H1 (cell line): ENCODE measurements around the gene ACP3. TPM values are rescaled to one million over a fixed set of nuclear protein-coding genes. Genes with fewer than 3 reads are reported as not detected.
A peak's percentile ranks its signal among the peaks of the same experiment; 100 is the strongest.

Experiments
- BCL11A ChIP-seq, 2 experiments: IDR thresholded peaks; one replicate each; pipeline ENCODE4 v1.6.1; 2011; ENCODE audit warnings: low read depth in 2 of 2, low read length in 2 of 2, mild to moderate bottlenecking in 2 of 2
- E2F6 ChIP-seq: IDR thresholded peaks from 2 replicates; pipeline ENCODE4 v1.6.1; 2012; ENCODE audit warnings: inconsistent platforms
- EZH2 ChIP-seq: fragments of 200-600 bp; sonication (generic); IDR thresholded peaks from 2 replicates; pipeline ENCODE4 v1.7.1; 2012; ENCODE audit warnings: low read depth, mild to moderate bottlenecking, moderate library complexity, low read length, inconsistent platforms; ENCODE audit not compliant: severe bottlenecking
- KDM5A ChIP-seq: fragments of 200-600 bp; IDR thresholded peaks from 2 replicates; pipeline ENCODE4 v1.7.1; 2012; ENCODE audit warnings: mild to moderate bottlenecking, low read length, inconsistent platforms, mixed read lengths
- RBBP5 ChIP-seq: IDR thresholded peaks from 2 replicates; pipeline ENCODE4 v1.7.1; 2012; ENCODE audit warnings: low read depth, mild to moderate bottlenecking, inconsistent platforms, low read length, moderate library complexity, borderline replicate concordance
- RXRA ChIP-seq: IDR thresholded peaks from 2 replicates; pipeline ENCODE4 v1.6.1; 2011; ENCODE audit warnings: low read depth, mild to moderate bottlenecking, low read length, moderate library complexity; ENCODE audit not compliant: insufficient read depth
- SIRT6 ChIP-seq: IDR thresholded peaks from one replicate; pipeline ENCODE4 v1.7.1; 2012; ENCODE audit warnings: low read length, inconsistent platforms
- SRF ChIP-seq: IDR thresholded peaks from 2 replicates; pipeline ENCODE4 v1.6.1; 2011; ENCODE audit warnings: mild to moderate bottlenecking, low read depth, low read length, moderate library complexity
- SUZ12 ChIP-seq: fragments of 200-600 bp; sonication (generic); IDR thresholded peaks from 2 replicates; pipeline ENCODE4 v1.6.1; 2012; ENCODE audit warnings: mild to moderate bottlenecking, inconsistent platforms, low read length, moderate library complexity, mixed read lengths
- polyA plus RNA-seq, 7 experiments: library from polyadenylated mRNA; depleted of rRNA in 3 of 7; stranded (reverse) in 5 of 7; unstranded in 2 of 7; fragments of >200 nt in 5 of 7; fragments of 200-250 nt in 2 of 7; gene quantifications; 1 replicate in 5 of 7; 2 replicates in 1 of 7; 4 replicates in 1 of 7; pipeline versions ENCODE4 v1.2.1 to v1.2.3, GENCODE V29; 2011 to 2013; ENCODE audit warnings: missing spikeins in 2 of 7, mixed read lengths in 2 of 7
- total RNA-seq: library from RNA; stranded (reverse); fragmentation: NEBNext Ultra II Directional; extraction: Animal tissue kit (Norgen Biotek cat#: 25700); gene quantifications from 2 replicates; pipeline ENCODE4 v1.2.1, GENCODE V29; 2021

Gene ACP3
- total and polyA plus RNA-seq, 2 of the 8 experiments (the other 6 are each of a cell fraction or from before 2014, with no cell fraction given): 1.2 to 1.4 TPM

GRCh38 chr3:132382267-132382666 lies 65.1 kb downstream of the ACP3 start (continued):
- no peak for TF ChIP-seq BCL11A (IDR thresholded peaks at IDR 0.05; ENCODE audit: low read depth in 2 of 2, low read length in 2 of 2)
- TF ChIP-seq SRF: no peak
- TF ChIP-seq EZH2: no peak
- TF ChIP-seq SIRT6: no peak
- TF ChIP-seq SUZ12: no peak
- TF ChIP-seq RXRA: no peak
- TF ChIP-seq KDM5A: no peak
- TF ChIP-seq RBBP5: no peak
- TF ChIP-seq E2F6: peak; percentile 87
- TF ChIP-seq, all 59 proteins: peak for 12
